Prostate gland (tissue), 2 donors: ENCODE data around the gene TAF4B. TPM values are rescaled to one million over a fixed set of nuclear protein-coding genes. Genes with fewer than 3 reads are reported as not detected.
"Not testable (repeated sequence)": the region's sequence is repeated elsewhere in the genome, so short reads cannot be mapped to it uniquely, and the experiment has no call there.

Experiments
- DNase-seq: peaks from one replicate; pipeline ENCODE4 v3.0.0-alpha.2; 2019; ENCODE audit warnings: low spot score
- H3K27ac ChIP-seq, 2 donors: fragments of 200-600 bp; sonication (generic); 2 replicates each; pipeline ENCODE4 v1.5.1; 2017 to 2019
- H3K27me3 ChIP-seq: fragments of 200-600 bp; sonication (generic); replicated peaks from 2 replicates; pipeline ENCODE4 v1.5.1; 2019; ENCODE audit not compliant: insufficient read depth
- H3K36me3 ChIP-seq, 2 donors: fragments of 200-600 bp; sonication (generic); 1 replicate in 1 of 2; 2 replicates in 1 of 2; pipeline versions ENCODE4 v1.5.1 to v1.8.1; 2017 to 2019
- H3K4me1 ChIP-seq: fragments of 200-600 bp; sonication (generic); replicated peaks from 2 replicates; pipeline ENCODE4 v1.5.1; 2019
- H3K4me3 ChIP-seq, 2 donors: fragments of 200-600 bp; sonication (generic); 2 replicates each; pipeline ENCODE4 v1.5.1; 2017 to 2019
- H3K9me3 ChIP-seq: fragments of 200-600 bp; sonication (generic); 2 replicates; pipeline ENCODE4 v1.5.1; 2017
- POLR2A ChIP-seq: fragments of 450-650 bp; IDR thresholded peaks from one replicate; pipeline ENCODE4 v1.6.1; 2016; ENCODE audit warnings: antibody characterized with exemption, mild to moderate bottlenecking
- POLR2AphosphoS5 ChIP-seq: sonication (generic); formaldehyde crosslinking; IDR thresholded peaks from one replicate; pipeline ENCODE4 v1.6.1; 2017; ENCODE audit warnings: antibody characterized with exemption
- WGBS: methylation state at CpG from one replicate; pipeline ENCODE4 v1.1.5; 2018; 5-methylcytosine and 5-hydroxymethylcytosine counted together
- intact Hi-C: fragments of 100-400 bp; cut with DNase I; formaldehyde crosslinking; loops from one replicate; pipeline ENCODE4 v1.14.2; 2022
- total RNA-seq, 2 donors: library from RNA; depleted of rRNA; stranded (reverse); fragments of >200 nt; gene quantifications; one replicate each; pipeline ENCODE4 v1.1.0, GENCODE V29; 2016
- TF ChIP-seq, protein P1 (sequence below), 4 experiments: fragments of 200-600 bp in 2 of 4; fragments of 450-650 bp in 2 of 4; sonication (generic) in 2 of 4; IDR thresholded peaks; 1 replicate in 3 of 4; 2 replicates in 1 of 4; pipeline ENCODE4 v1.5.1; 2016 to 2019; ENCODE audit warnings: antibody characterized with exemption in 4 of 4, mild to moderate bottlenecking in 2 of 4, moderate library complexity in 2 of 4

Gene TAF4B
- total RNA-seq, 2 donors from 2014 or later, result 5.3 to 37.3 TPM

DNA sequence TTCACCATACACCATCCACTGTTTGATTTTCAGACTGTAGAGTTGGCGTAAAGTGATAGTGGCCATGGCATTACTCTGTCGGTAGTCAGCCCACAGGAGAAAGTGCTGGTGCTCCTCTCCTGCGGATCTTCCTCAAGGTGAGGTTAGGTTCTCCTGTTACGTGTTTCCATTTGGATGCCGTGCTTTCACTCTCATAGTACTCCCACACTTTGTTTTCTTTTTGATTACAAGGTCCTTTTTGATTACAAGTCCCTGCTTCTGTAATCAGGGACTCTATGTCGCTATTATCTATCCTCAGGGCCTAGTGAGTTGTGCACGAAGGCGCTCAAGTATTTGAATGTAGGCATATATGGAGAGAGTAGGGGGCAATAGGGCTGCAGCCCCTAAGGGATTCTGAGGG is 4.3 kb downstream of the TAF4B start:
- WGBS, result 94% methylated on average over 8 of the region's 8 CpGs
- Histone ChIP-seq H3K4me3 (no peak overlapping the region), H3K9me3 (no peaks in the 10 kb centered on the region), H3K4me1 (peaks cover 4% of the 10 kb centered on the region), H3K27me3 (no peaks in the 10 kb centered on the region), H3K27ac (no peak overlapping the region), H3K36me3 (no peaks in the 10 kb centered on the region)
- no peak for DNase-seq
- intact Hi-C loops, result no loop called here
- TF ChIP-seq POLR2A (no peak), POLR2AphosphoS5 (no peak)
- TF ChIP-seq, protein P1, sequence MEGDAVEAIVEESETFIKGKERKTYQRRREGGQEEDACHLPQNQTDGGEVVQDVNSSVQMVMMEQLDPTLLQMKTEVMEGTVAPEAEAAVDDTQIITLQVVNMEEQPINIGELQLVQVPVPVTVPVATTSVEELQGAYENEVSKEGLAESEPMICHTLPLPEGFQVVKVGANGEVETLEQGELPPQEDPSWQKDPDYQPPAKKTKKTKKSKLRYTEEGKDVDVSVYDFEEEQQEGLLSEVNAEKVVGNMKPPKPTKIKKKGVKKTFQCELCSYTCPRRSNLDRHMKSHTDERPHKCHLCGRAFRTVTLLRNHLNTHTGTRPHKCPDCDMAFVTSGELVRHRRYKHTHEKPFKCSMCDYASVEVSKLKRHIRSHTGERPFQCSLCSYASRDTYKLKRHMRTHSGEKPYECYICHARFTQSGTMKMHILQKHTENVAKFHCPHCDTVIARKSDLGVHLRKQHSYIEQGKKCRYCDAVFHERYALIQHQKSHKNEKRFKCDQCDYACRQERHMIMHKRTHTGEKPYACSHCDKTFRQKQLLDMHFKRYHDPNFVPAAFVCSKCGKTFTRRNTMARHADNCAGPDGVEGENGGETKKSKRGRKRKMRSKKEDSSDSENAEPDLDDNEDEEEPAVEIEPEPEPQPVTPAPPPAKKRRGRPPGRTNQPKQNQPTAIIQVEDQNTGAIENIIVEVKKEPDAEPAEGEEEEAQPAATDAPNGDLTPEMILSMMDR (IDR thresholded peaks at IDR 0.05), result no peak

DNA sequence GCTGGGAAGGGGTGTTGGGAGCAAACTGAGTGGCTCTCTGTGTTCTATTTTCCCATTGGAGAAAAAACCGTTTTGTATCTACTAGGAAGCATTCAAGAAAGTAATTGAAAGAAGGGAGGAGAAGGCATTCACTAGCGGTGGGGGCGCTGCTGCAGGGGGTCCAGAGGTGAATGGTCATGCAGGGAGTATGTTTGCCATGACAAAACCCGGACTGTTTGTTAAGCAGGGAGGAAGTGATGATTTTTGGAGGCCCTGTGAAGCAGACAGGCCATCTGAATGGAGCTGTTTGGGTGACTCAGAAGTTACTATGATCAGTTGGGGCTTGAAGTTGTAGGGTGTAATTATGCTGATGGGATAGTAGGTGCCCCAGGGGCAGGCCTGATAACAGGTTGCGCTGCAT is 7.0 kb downstream of the TAF4B start:
- Histone ChIP-seq H3K4me3 (no peak overlapping the region), H3K9me3 (no peaks in the 10 kb centered on the region), H3K4me1 (no peaks in the 10 kb centered on the region), H3K27me3 (no peaks in the 10 kb centered on the region), H3K27ac (no peak overlapping the region), H3K36me3 (no peaks in the 10 kb centered on the region)
- DNase-seq, result no peak
- TF ChIP-seq POLR2A (no peak), POLR2AphosphoS5 (no peak)
- TF ChIP-seq, protein P1 (IDR thresholded peaks at IDR 0.05), result no peak
- intact Hi-C loops, result no loop called here
- WGBS, result 53% methylated on average over 5 of the region's 5 CpGs

DNA sequence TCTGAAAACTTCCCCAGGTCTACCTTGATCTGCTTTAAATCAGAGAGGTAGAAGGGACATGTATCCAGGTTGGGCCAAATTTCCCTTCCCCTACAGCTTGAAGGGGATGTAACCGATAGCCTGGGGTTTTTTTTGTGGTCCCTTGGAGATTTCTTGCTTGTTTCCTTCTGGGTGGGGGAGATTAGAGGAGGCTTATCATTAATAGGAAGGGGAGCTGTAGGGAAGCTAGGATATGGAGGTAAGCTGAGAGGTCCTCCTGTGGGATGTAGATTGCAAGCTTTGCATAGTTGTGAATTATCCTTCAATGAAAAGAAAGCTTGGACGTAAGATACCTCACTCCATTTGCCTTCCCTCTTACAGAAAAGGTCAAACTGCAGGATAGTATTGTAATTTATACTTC is 11.1 kb downstream of the TAF4B start:
- H3K4me1 ChIP-seq, H3K27me3 ChIP-seq, H3K27ac ChIP-seq, intact Hi-C loops, DNase-seq, H3K9me3 ChIP-seq, H3K4me3 ChIP-seq, H3K36me3 ChIP-seq: not testable (repeated sequence)
- WGBS, result 91% methylated on average over 2 of the region's 2 CpGs

DNA sequence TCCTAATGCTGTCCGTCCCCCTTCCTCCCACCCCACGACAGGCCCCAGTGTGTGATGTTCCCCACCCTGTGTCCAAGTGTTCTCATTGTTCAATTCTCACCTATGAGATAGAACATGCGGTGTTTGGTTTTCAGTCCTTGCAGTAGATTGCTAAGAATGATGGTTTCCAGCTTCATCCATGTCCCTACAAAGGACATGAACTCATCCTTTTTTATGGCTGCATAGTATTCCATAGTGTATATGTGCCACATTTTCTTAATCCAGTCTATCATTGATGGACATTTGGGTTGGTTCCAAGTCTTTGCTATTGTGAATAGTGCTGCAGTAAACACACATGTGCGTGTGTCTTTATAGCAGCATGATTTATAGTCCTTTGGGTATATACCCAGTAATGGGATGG is 12.5 kb downstream of the TAF4B start:
- intact Hi-C loops, H3K9me3 ChIP-seq: not testable (repeated sequence)
- WGBS, result 96% methylated on average over 4 of the region's 4 CpGs

DNA sequence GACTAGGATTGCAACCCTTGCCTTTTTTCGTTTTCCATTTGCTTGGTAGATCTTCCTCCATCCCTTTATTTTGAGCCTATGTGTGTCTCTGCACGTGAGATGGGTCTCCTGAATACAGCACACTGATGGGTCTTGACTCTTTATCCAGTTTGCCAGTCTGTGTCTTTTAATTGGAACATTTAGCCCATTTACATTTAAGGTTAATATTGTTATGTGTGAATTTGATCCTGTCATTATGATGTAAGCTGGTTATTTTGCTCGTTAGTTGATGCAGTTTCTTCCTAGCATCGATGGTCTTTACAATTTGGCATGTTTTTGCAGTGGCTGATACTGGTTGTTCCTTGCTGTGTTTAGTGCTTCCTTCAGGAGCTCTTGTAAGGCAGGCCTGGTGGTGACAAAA is 16.1 kb downstream of the TAF4B start:
- H3K36me3 ChIP-seq, H3K27ac ChIP-seq, H3K27me3 ChIP-seq, DNase-seq, H3K4me3 ChIP-seq, H3K4me1 ChIP-seq, H3K9me3 ChIP-seq, intact Hi-C loops: not testable (repeated sequence)
- WGBS, result 96% methylated on average over 4 of the region's 4 CpGs

More for the DNA sequence above, 12.5 kb downstream of the TAF4B start:
- H3K4me3 ChIP-seq, H3K4me1 ChIP-seq, H3K36me3 ChIP-seq, DNase-seq, H3K27me3 ChIP-seq, H3K27ac ChIP-seq: not testable (repeated sequence)

DNA sequence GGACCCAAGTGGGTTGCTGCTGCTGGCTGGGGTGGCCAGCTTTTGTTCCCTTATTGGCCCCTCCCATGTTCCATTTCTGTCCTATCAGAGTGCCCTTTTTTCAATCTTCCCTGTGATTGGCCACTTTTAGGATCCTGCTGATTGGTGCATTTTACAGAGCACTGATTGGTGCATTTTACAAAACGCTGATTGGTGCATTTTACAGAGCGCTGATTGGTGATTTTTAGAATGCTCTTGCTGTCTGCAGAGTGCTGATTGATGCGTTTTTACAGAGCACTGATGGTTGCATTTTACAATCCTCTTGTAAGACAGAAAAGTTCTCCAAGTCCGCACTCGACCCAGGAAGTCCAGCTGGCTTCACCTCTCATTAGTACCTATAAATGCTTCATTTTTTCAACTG is 19.2 kb downstream of the TAF4B start:
- H3K4me3 ChIP-seq, DNase-seq, H3K4me1 ChIP-seq, H3K27ac ChIP-seq, H3K9me3 ChIP-seq, H3K27me3 ChIP-seq, intact Hi-C loops, H3K36me3 ChIP-seq: not testable (repeated sequence)
- 92% methylated on average over 5 of the region's 5 CpGs for WGBS

DNA sequence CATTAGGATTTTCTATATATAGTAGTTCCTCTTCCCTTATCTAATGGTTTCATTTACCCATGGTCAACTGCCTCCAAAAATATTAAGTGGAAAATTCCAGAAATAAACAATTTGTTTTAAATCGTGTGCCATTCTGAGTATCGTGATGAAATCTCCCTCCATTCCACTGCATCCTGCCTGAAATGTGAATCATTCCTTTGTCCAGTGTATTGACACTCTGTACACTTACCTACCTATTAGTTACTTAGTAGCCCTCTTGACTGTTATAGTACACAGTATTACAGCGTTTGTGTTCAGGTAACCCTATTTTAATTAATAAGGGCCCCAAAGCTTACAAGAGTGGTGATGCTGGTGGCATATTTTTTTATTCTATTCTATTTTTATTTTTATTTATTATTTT is 26.2 kb downstream of the TAF4B start:
- Histone ChIP-seq H3K4me1 (no peaks in the 10 kb centered on the region), H3K9me3 (no peaks in the 10 kb centered on the region), H3K27ac (no peak overlapping the region), H3K4me3 (no peak overlapping the region), H3K36me3 (no peaks in the 10 kb centered on the region), H3K27me3 (no peaks in the 10 kb centered on the region)
- 81% methylated on average over 3 of the region's 3 CpGs for WGBS
- DNase-seq, result no peak
- intact Hi-C loops, result no loop called here
- TF ChIP-seq POLR2AphosphoS5 (no peak), POLR2A (no peak)
- TF ChIP-seq, protein P1 (IDR thresholded peaks at IDR 0.05), result no peak

DNA sequence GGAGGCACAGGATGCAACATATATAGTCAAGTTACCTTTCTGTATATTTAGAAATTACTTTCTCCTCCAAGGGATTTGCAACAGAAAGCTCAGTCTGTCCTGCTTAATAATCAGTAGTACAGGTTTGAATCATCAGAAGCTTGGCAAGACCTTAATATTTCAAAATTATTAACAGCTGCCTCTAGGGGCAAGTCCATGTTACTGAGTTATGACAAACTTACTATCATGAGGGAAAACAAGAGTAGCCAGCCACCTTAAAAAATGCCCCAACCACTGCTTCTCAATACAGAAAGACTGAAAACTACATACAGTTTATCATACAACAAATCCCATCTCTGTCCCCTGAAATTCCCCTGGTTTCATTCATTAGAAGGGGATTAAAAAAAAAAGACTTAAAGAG is 28.6 kb downstream of the TAF4B start:
- H3K4me3 ChIP-seq, H3K4me1 ChIP-seq, DNase-seq, intact Hi-C loops, H3K36me3 ChIP-seq, H3K9me3 ChIP-seq, H3K27me3 ChIP-seq, H3K27ac ChIP-seq: not testable (repeated sequence)
